GM10266 (cell line): ENCODE results near the gene TTC14.
A peak's percentile ranks its signal among the peaks of the same experiment; 100 is the strongest.

ENCODE experiments used
- DNase-seq: peaks from one replicate; pipeline ENCODE4 v3.0.0; 2012; ENCODE audit errors: extremely low spot score
- TF ChIP-seq, protein P1 (sequence below): IDR thresholded peaks from 2 replicates; pipeline ENCODE4 v1.5.1; 2012; ENCODE audit warnings: mild to moderate bottlenecking, low read depth; ENCODE audit not compliant: control insufficient read depth, insufficient read depth; ENCODE audit errors: missing control alignments

Gene TTC14

GRCh38 chr3:180631317-180631716 is 29.4 kb downstream of the TTC14 start:
- DNase-seq: no peak
- TF ChIP-seq, protein P1, sequence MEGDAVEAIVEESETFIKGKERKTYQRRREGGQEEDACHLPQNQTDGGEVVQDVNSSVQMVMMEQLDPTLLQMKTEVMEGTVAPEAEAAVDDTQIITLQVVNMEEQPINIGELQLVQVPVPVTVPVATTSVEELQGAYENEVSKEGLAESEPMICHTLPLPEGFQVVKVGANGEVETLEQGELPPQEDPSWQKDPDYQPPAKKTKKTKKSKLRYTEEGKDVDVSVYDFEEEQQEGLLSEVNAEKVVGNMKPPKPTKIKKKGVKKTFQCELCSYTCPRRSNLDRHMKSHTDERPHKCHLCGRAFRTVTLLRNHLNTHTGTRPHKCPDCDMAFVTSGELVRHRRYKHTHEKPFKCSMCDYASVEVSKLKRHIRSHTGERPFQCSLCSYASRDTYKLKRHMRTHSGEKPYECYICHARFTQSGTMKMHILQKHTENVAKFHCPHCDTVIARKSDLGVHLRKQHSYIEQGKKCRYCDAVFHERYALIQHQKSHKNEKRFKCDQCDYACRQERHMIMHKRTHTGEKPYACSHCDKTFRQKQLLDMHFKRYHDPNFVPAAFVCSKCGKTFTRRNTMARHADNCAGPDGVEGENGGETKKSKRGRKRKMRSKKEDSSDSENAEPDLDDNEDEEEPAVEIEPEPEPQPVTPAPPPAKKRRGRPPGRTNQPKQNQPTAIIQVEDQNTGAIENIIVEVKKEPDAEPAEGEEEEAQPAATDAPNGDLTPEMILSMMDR: peak; percentile 7

- TF ChIP-seq, protein P1: no peak
- no peak for DNase-seq
These were observed 31.8 kb downstream of the TTC14 start for GRCh38 chr3:180633722-180634121.

GRCh38 chr3:180640987-180641386 is 39.0 kb downstream of the TTC14 start:
- TF ChIP-seq, protein P1: no peak
- no peak for DNase-seq

DNA sequence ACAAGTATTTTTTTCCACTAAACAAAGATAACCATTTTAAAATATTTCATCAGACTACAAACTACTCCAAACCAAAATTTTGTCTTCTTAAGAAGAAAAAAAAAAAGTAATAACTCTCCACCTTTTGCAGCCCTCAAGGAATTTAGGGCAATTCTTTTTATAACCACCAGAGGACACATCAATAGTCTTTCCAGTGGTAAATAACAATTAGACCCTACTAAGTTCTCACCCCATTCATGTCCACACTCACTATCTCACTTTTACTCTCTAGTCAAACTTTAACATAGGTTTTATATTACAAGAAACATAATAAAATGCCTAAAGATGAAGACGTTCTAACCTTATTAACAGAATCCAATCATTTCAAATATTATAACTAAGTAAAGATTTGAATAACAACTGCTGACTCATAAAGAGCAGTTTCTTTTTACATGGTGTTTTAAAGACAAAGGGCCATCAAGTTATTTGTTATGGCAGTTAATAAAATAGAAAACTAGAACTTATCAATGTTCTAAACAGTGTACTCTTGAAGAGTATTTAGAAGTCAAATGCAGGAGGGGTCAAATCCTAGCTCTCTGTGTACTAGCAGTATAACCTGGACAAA is 44.3 kb downstream of the TTC14 start:
- TF ChIP-seq, protein P1: peak; percentile 21
- DNase-seq: no peak

DNA sequence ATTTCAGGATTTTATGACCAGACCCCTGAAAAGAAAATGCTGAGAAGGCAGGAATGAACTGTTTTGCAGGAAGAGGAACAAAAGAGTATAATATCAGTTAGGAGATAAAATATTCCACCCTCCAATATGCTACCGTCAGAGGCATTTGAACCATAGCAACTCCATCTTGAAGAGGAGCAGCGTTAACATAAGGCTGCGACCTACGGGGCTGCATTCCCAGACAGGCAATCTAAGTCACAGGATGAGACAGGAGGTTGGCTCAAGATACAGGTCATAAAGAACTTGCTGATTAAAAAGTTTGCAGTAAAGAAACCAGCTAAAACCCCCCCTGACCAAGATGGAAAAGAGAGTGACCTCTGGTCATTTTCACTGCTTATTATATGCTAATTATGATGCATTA is 54.4 kb downstream of the TTC14 start:
- TF ChIP-seq, protein P1: no peak
- DNase-seq: no peak

DNA sequence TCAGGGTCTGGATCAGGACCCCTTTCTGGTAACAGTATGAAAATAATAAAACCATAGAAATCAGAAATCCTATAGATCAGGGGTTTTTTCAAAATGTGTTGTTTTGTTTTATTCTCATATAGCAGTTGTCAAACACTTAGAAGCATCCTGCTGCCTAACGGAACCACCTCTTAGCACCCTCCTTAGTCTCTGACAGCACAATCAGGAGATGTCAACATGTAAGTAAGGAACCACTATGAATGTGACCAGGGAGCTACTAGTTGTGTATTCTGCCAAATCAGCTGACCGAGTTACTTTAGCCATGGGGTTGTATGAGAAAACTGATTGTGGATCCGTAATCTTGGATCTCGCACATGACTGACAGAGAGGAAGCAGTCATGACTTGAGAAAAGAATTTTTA is 55.1 kb downstream of the TTC14 start:
- TF ChIP-seq, protein P1: no peak
- DNase-seq: no peak
